GM12878 (cell line): ENCODE data around the gene WDR72. TPM values are rescaled to one million over a fixed set of nuclear protein-coding genes. Genes with fewer than 3 reads are reported as not detected.

ENCODE experiments used
- EED ChIP-seq: sonication (generic); IDR thresholded peaks from 2 replicates; pipeline ENCODE4 v1.6.1; 2016; ENCODE audit warnings: antibody characterized with exemption, low read depth
- EP300 ChIP-seq, 2 experiments: fragments of 150-350 bp in 1 of 2; IDR thresholded peaks; 2 replicates each; pipeline ENCODE4 v1.6.1; 2011 to 2012; ENCODE audit warnings: low read depth in 2 of 2, low read length in 2 of 2, borderline replicate concordance in 1 of 2, improper control_type of control experiment in 1 of 2, inconsistent platforms in 1 of 2; ENCODE audit not compliant: control insufficient read depth in 1 of 2
- MEF2A ChIP-seq: IDR thresholded peaks from 2 replicates; pipeline ENCODE4 v1.6.1; 2011; ENCODE audit warnings: low read depth, mild to moderate bottlenecking, low read length, moderate library complexity; ENCODE audit not compliant: insufficient read depth
- NFXL1 ChIP-seq: fragments of 450-650 bp; IDR thresholded peaks from 2 replicates; pipeline ENCODE4 v1.6.1; 2017; ENCODE audit warnings: antibody characterized with exemption, mild to moderate bottlenecking, borderline replicate concordance
- ZNF384 ChIP-seq: IDR thresholded peaks from 2 replicates; pipeline ENCODE4 v1.6.1; 2012; ENCODE audit warnings: low read depth, mild to moderate bottlenecking, low read length, improper control_type of control experiment, borderline replicate concordance
- polyA plus RNA-seq, 11 experiments: library from polyadenylated mRNA; depleted of rRNA in 4 of 11; unstranded in 6 of 11; stranded (reverse) in 5 of 11; fragments of >200 nt; fragmentation: Nextera tagmentation in 4 of 11; fragmentation: Illumina TruSeq in 1 of 11; extraction: Ambion mirVana in 4 of 11; extraction: Trizol in 1 of 11; gene quantifications; 1 replicate in 1 of 11; 2 replicates in 10 of 11; pipeline versions ENCODE4 v1.2.1 to v1.2.3, GENCODE V29; 2011 to 2016; ENCODE audit warnings: inconsistent platforms in 2 of 11, missing spikeins in 2 of 11, low read depth in 1 of 11
- total RNA-seq, 4 experiments: library from RNA; depleted of rRNA in 3 of 4; stranded (reverse); fragments of >200 nt in 3 of 4; fragmentation: Illumina TruSeq in 1 of 4; extraction: Trizol in 1 of 4; gene quantifications; 2 replicates each; pipeline versions ENCODE4 v1.2.1 to v1.2.3, GENCODE V29; 2013 to 2021
- TF ChIP-seq, protein P1 (sequence below): fragments of 450-650 bp; IDR thresholded peaks from 2 replicates; pipeline ENCODE4 v1.6.1; 2017; ENCODE audit warnings: borderline replicate concordance
- TF ChIP-seq, protein P2 (sequence below): IDR thresholded peaks from 2 replicates; pipeline ENCODE4 v1.6.1; 2012; ENCODE audit warnings: low read depth, low read length, improper control_type of control experiment
- TF ChIP-seq, protein P3 (sequence below): IDR thresholded peaks from 2 replicates; pipeline ENCODE4 v1.6.1; 2011; ENCODE audit warnings: borderline replicate concordance, low read depth, mild to moderate bottlenecking, moderate library complexity, mixed read lengths, low read length; ENCODE audit not compliant: insufficient read depth; ENCODE audit errors: extremely low read length

Gene WDR72
- total and polyA plus RNA-seq, 10 of the 15 experiments (the other 5 are each of a cell fraction or from before 2014, with no cell fraction given) = 0.03 TPM; not detected in 9

DNA sequence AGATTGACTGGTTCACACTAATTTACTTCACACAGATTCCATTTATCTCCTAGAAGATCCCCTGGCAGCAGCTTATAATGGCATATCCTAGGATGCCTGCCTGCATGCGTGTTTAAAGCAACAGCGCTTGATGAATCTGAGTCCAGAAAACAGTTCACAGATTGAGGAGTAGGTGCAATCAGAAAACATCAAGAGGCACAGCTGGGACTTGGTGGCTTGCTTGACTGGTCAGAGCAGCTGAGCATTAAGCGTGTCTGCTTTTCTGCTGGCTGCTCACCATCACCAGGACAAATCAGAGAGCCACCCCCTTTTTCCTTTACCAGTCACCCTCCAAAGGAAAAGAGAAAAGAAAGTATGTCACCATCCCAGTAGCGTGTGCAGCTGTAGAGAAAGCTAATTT is 223.6 kb downstream of the WDR72 start (continued):
- TF ChIP-seq MEF2A (no peak), EP300 (IDR thresholded peaks at IDR 0.05; ENCODE audit: borderline replicate concordance in 1 of 2, control insufficient read depth in 1 of 2, low read depth in 2 of 2, low read length in 2 of 2) (no peak), EED (no peak), NFXL1 (no peak), ZNF384 (no peak)
- TF ChIP-seq, protein P1, sequence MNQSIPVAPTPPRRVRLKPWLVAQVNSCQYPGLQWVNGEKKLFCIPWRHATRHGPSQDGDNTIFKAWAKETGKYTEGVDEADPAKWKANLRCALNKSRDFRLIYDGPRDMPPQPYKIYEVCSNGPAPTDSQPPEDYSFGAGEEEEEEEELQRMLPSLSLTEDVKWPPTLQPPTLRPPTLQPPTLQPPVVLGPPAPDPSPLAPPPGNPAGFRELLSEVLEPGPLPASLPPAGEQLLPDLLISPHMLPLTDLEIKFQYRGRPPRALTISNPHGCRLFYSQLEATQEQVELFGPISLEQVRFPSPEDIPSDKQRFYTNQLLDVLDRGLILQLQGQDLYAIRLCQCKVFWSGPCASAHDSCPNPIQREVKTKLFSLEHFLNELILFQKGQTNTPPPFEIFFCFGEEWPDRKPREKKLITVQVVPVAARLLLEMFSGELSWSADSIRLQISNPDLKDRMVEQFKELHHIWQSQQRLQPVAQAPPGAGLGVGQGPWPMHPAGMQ = no peak
- TF ChIP-seq, protein P2, sequence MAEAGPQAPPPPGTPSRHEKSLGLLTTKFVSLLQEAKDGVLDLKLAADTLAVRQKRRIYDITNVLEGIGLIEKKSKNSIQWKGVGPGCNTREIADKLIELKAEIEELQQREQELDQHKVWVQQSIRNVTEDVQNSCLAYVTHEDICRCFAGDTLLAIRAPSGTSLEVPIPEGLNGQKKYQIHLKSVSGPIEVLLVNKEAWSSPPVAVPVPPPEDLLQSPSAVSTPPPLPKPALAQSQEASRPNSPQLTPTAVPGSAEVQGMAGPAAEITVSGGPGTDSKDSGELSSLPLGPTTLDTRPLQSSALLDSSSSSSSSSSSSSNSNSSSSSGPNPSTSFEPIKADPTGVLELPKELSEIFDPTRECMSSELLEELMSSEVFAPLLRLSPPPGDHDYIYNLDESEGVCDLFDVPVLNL = no peak
- TF ChIP-seq, protein P3, sequence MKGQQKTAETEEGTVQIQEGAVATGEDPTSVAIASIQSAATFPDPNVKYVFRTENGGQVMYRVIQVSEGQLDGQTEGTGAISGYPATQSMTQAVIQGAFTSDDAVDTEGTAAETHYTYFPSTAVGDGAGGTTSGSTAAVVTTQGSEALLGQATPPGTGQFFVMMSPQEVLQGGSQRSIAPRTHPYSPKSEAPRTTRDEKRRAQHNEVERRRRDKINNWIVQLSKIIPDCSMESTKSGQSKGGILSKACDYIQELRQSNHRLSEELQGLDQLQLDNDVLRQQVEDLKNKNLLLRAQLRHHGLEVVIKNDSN = no peak
- TF ChIP-seq, all 136 proteins: peak for 0
